Fibroblast of skin of back (primary cell): ENCODE measurements around the gene ASCL2.

ENCODE experiments used
- DNase-seq: peaks from one replicate; pipeline ENCODE4 v3.0.0-alpha.2; 2013

ASCL2 gene

DNA sequence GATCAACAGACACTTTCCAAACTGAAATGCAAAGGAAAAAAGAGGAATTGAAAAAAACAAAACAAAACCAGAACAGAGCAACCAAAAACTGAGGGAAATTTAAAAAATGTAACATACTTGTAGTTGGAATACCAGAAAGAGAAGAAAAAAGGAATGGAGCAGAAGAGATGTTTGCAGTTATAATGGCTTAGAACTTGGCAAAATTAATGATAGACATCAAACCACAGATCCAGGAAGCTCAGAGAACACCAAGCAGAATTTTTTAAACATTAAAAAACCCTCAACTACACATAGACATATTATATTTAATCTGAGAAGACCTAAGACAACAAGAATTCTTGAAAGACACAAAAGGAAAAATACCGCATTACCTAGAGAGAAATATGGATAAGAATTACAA, 46.1 kb downstream of the ASCL2 start:
- no peak for DNase-seq

DNA sequence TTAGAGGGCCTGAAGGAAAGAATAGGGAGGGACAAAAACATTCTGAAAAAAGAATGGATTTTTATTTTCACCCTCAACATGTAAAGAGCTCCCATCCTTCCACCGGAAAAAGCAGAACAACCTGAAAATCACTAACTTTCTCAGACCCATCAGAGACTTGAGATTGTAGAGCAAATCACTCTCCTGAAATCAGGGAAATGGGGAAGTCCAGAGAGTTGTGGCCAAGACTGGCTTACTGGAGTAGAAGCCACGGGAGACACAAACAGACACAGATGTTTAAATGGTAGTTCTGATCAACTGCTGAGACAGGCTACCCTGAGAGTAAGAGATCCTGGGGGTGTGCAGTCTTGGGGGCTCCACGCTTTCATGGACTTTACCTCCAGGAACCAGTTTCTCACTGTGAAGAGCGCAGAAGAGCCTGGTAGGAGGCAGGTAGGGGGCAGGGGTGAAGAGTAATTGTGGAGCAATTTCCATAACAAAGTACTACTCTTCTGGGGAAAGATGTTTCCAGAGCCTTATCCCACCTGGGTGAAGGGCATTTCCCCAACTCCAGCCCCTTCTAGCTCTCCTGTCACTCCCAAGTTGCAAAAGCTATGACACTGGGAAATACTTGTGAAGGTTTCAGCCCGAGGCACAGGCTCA, 47.1 kb downstream of the ASCL2 start:
- DNase-seq: no peak

DNA sequence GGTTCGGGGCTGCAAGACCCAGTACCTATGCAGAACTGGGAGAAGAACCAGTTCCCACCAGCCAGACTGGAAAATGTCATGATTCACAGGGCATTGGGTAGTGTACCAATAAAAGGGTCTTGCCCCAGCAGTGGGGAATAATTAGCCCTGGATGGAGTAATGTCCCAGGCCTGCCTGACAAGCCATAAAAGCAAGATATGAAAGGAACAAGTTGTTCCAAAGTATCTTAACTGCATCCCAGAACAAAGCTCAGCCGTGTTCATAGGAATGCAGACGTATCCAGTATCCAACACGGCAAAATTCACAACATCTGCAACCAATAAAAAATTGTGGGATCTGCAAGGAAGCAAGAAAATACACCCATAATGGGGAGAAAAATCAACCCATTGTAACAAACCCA, 47.9 kb downstream of the ASCL2 start:
- no peak for DNase-seq

DNA sequence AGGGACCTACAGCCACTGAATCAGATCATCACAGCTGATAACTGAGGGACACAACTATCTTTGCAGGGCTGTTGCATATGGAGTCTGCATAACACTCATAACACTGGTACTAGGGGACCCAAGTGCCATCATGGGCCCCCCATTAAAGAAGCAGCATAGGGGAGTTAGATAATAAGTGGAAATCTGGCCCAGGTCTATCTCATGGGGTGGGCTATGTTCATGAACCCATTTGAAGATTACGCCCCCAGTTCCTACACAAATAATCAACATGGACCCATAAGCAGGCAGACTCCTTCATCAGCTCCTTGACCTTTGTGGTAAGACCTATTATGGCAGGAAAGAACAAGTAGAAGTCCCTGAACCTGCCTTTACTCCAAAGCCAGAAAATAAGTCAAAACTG, 48.8 kb downstream of the ASCL2 start:
- no peak for DNase-seq

DNA sequence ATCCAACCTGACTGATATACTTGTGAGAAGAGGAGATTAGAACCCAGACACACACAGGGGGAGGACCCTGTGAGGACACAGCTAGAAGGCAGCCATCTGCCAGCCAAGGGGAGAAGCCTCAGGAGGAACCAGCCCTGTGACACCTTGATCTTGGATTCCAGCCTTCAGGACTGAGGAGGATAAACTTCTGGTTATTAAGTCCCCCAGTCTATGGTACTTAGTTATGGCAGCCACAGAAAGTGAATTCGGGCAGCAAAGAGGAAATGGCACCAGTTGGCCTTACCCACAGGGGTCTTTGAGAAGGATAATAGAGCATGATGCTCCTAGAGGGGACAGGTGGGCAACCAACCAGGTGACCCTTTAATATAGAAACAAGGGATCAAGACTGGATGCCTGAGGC, 49.4 kb downstream of the ASCL2 start:
- DNase-seq: no peak

DNA sequence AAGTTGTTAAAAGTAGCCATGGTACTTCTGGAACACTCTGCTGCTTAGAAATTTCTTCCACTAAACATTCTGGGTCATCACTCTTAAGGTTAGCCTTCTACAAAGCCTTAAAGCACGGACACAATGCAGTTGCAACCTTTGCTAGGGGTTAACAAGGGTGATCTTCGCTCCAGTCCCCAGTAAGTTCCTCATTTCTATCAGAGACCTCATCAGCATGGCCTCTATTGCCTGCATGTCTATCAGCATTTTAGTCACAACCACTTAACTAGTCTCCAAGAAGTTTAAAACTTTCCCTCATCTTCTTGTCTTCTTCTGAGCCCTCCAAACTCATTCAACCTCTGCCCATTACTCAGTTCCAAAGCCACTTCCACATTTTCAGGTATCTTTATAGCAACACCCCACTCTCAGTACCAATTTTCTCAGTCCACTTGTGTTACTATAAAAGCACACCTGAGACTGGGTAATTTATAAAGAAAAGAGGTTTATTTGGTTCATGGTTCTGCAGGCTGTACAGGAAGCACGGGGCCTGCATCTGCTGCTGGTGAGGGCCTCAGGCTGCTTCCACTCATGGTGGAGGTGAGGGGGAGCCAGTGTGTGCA, 50.1 kb downstream of the ASCL2 start:
- no peak for DNase-seq

DNA sequence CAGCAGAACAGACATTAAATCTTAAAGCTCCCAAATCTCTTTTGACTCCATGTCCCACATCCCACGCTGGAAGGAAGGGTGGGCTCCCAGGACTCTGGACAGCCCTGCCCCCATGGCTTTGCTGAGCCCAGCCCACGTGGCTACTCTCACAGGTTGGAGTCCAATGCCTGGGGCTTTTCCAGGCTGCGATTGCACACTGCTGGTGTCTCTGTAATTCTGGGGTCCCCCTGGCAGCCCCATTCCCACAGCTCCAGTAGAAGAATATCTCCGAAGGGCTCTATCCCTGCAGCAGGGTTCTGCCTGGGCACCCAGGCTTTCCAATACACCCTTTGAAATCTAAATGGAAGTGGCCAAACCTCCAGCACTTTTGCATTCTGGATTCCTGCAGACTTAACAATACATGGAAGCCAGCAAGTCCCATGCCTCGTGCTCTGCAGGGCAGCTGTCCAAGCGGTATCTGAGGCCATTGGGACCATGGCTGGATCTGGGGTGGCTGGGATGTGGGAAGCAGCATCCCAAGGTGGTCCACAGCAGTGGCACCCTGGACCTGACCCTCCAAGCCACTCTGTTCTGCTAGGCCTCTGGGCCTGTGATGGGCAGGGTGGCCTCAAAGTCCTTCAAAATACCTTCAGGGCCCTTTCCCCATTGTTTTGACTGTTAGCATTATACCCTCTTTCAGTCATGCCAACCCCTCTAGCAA, 50.9 kb downstream of the ASCL2 start:
- DNase-seq: no peak
